A172 (cell line): ENCODE results near the gene FRMD4A. TPM values are rescaled to one million over a fixed set of nuclear protein-coding genes. Genes with fewer than 3 reads are reported as not detected.

ENCODE experiments used
- DNase-seq: peaks from one replicate; pipeline ENCODE4 v3.0.0-alpha.2; 2015; ENCODE audit warnings: low spot score
- total RNA-seq: library from RNA; depleted of rRNA; stranded (reverse); fragments of >200 nt; shearing (Covaris generic); gene quantifications from 2 replicates; pipeline ENCODE4 v1.2.3, GENCODE V29; 2014

FRMD4A gene
- total RNA-seq, 1 experiment from 2014 or later, result 24.1 TPM

DNA sequence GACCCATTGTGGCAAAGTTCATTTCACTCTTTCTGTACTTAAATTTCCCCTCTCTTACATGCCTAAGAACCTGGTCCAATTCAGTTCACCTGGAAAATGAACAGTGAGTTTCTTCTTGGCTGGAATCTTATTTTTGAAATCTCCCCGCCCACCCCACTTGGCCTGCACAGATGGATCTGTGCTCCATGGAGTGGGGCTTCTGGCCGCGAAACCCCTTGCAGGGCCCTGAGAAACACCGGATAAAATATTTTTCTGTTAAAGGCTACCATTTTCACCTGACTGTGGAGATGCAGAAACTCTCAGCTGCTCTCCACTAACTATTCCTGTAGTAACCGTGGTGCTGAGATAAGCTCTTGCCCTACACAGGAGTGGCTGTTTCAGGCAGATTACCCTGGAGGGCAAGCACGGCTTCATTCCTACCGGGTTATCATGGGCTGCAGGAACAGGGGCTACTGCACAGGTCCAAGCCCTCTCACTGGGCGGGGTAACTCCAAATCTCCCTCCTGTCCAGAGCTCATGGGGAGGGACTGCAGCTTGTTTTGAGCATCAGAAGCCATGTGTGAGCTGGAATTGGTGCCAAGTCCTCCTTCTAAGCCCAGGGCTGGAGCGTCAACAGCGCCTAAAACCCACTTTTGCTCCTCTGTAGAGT, 625.1 kb downstream of the FRMD4A start:
- DNase-seq, result no peak

GRCh38 chr10:13704964-13705363, 625.8 kb downstream of the FRMD4A start:
- DNase-seq, result no peak

- DNase-seq, result no peak
Observed at GRCh38 chr10:13703997-13704536, 626.7 kb downstream of the FRMD4A start.

GRCh38 chr10:13703101-13703818, 627.5 kb downstream of the FRMD4A start:
- DNase-seq, result no peak

GRCh38 chr10:13701157-13701919, 629.4 kb downstream of the FRMD4A start:
- no peak for DNase-seq

DNA sequence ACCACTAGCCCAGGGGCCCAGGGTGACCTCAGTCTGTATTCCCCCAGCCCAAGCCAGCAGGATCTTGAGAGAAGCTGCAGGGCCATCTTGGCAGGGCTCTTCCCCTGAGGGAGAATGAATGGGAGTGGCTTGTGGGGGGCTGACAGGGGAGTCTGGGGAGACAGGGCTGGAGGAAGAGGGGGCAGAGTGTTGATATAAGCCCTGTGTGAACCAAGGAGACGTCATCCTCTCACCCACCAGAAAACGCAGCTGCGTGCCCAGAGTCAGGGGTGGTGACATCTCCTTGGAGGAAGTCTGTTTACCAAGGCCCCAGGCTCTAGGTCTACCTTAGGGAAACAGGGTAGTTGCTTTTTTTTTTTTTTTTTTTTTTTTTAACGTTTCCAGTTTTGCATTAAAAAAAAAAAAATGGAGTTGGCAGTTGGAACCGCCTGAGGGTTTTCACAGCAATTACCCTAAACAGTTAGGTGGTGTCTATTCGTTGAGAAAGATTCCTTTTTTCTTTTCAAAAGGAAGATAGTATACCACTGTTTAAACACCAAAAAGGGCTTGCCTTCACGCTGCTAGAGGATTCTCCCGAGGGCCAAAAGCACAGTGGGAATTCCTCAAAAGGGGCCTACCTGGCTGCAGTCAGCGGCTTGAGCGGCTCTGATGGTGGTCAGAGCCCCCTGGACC, 630.1 kb downstream of the FRMD4A start:
- DNase-seq, result no peak

DNA sequence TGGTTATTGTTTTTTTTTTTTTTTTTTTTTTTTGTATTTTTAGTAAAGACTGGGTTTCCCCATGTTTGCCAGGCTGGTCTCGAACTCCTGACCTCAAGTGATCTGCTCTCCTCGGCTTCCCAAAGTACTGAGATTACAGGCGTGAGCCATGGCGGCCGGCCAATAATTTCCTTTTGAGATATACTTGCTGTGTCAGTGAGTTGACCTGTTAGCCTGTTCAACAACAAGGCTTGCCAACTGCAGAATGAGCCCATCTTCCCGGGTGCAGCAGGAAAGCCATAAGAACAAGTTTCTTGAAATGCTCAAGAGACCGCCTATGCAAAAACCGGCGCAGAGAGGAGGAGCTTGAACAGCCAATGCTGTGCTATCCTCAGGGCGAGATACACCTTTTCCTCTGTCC, 631.5 kb downstream of the FRMD4A start:
- no peak for DNase-seq

- DNase-seq, result no peak
Observed at GRCh38 chr10:13698217-13698616, 632.5 kb downstream of the FRMD4A start.

GRCh38 chr10:13696071-13696470, 634.7 kb downstream of the FRMD4A start:
- DNase-seq, result no peak

GRCh38 chr10:13695588-13695987, 635.1 kb downstream of the FRMD4A start:
- DNase-seq, result no peak

GRCh38 chr10:13693783-13694700, 636.7 kb downstream of the FRMD4A start:
- no peak for DNase-seq

- DNase-seq, result peak; percentile 94
Observed at GRCh38 chr10:13690281-13690825, 640.4 kb downstream of the FRMD4A start.

DNA sequence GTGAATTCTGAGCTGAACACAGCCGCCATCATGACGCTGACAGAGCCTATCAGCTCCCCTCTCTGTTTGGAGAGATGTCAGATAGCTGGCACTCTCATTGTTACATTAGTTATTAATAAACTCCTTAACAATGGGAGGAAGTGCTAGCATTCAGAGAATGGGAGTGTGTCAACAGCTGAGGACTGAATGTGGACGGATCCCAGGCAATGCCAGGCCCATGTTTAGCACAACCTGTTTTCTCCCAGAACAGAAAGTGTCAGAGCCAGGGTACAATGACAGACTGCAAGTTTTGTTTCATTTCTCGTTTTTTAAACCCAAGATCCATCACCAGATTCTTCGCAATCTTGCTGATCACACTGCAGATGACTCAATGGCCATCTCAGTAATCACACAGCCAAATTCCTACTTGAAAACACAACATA, 644.4 kb downstream of the FRMD4A start:
- DNase-seq, result no peak

DNA sequence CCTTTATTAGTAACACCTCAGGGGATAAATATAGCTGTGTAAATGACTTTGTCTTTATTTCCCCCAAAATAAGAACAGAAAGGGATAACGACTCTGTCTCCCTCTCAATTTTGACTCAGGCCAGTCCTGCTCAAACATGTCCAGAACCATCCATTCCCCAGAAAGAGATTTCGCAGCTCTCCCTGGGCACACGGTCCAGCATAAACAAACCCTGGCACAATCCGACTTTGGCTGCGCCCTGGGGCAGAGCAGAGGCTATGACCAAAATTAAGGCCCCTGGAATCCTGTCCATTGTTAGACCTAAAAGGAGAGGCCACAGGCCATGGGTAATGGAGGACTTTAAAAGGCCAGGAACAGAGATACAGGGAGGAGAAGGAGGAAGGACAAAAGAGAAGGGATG, 644.8 kb downstream of the FRMD4A start:
- no peak for DNase-seq

DNA sequence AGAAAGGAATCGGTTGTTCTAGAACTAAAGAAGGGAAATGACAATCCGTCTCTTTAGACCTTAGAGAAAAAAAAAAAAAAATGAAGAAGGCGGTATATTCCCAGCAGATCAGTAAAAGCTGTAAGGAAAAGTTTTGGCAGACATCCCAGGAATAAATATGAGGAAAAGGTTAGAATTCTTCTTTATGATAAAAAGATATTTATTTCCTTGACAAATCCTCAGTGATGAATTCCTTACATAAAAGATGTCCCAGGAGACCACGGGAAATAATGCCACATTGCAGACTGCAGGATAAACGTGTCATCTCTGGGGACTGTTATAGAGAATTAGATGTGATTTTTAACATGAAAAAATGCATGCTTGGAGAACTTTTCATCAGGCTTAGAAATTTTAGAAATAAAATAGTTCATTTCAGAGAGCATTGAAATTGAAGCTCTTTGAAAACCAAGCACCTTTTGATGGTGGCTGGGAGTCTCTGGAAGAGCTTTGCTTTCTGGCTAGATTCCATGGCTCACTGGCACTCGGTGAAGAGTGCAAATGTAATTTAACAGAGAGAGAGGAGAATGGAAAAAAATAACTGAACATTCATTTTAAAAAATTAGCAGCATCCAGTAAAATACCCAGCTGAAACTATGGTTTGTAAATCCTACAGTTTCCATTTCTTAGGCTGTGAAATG, 645.8 kb downstream of the FRMD4A start:
- no peak for DNase-seq

DNA sequence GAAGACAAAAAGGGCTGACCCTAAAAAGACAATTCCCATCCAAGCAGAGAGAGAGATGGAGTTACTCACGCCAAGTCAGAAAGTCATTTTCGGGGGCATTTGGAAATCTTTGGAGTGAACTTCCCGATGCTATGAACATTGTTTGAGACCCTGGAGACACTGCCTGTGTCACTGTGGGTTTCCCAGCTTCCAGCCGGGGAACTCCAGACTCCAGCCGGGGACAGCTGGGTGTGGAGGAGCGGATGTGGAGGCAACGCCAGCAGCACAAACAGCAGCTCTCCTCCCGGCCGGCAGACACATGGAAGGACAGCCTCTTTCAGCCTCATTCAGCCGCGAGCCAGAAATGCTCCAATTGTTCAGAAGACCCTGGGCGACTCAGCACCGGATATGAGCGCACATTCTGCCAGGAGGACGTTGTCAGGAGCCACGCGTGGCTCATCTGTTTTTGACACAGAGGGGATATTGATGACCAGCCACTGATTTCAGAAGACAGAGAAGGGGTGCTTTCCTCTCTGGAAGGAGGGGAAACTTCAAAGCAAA, 646.4 kb downstream of the FRMD4A start:
- DNase-seq, result peak; percentile 64

DNA sequence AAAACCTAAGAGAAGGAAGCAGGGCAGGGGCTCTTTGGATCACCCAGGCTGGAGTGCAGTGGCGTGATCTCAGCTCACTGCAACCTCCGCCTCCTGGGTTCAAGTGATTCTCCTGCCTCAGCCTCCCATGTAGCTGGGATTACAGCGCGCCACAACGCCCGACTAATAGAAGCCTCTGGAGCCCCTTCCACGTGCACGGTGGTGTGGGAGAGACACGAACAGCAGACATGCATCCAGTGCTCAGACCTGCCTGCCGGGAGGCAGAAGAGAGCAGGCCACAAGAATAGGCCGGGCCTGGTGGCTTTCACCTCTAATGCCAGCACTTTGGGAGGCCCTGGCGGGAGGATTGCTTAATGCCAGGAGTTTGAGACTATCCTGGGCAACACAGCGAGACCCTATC, 647.7 kb downstream of the FRMD4A start:
- DNase-seq, result no peak

DNA sequence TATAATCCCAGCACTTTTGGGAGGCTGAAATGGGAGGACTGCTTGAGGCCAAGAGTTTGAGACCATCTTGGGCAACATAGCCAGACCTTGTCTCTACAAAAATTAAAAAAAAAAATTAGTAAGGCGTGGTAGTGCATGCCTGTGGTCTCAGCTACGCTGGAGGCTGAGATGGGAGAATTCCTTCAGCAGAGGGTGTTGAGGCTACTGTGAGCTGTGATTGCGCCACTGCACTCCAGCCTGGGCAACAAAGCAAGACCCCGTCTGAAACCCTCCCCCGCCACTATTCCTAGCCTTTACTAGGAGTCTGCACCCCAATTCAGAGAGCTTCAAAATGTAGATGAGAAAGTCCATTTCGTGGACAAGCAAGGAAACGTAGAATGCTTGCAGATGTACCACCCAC, 648.8 kb downstream of the FRMD4A start:
- no peak for DNase-seq

GRCh38 chr10:13681528-13681927, 649.2 kb downstream of the FRMD4A start:
- no peak for DNase-seq

GRCh38 chr10:13681095-13681494, 649.6 kb downstream of the FRMD4A start:
- no peak for DNase-seq
